ENCODE data around the gene ARMC5. TPM values are rescaled to one million over a fixed set of nuclear protein-coding genes. Genes with fewer than 3 reads are reported as not detected.
"Not testable (repeated sequence)": the region's sequence is repeated elsewhere in the genome, so short reads cannot be mapped to it uniquely, and the experiment has no call there.

The ARMC5 gene
- polyA plus RNA-seq, 3 donors: 13.1 to 19.0 (median 16.9) TPM

DNA sequence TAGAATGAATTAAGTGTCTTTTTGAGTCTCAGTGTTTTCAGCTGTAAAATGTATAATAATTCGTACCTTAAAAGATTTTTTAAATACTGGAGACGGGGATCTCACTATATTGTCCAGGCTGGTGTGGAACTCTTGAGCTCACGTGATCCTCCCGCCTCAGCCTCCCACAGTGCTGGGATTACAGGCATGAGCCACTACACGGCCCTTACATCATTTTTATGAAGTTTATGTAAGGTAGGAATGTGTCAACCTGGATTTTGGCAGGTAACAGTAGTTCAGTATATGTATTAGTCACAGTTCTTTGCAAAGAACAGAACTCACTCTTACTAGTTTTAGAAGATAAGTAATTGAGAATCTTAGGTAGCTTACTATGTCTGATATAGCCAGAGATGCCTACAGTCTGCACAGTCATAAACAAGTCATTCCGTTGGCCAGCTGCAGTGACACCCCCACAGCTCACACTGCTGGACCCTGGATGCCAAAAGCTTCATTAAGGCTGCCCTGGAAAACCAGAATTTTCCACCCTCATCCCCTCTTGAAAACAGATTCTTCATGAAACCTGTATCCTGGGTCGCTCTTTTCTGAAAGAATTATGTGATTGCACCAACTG lies 30.6 kb upstream of the ARMC5 start:
- no peak for DNase-seq

- no peak for DNase-seq
These were observed 30.0 kb upstream of the ARMC5 start for GRCh38 chr16:31429314-31429713.

DNA sequence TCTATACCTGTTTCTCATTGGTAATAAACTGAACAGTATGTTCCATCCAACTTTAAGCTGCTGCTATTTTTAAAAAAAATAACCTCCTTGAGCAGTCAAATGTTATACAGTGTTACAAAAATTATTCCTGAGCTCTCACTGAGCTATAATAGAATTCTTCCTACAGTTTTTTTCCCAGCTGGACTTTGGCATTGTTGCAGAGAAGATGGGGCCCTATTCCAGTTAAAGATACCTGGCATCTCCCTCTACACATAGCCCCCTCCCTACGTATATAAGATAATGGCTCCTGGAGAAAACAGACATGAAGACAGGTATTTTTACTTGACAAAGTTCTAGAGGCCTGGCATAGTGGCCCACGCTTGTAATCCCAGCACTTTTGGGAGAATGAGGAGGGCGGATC lies 29.5 kb upstream of the ARMC5 start:
- no peak for DNase-seq

DNA sequence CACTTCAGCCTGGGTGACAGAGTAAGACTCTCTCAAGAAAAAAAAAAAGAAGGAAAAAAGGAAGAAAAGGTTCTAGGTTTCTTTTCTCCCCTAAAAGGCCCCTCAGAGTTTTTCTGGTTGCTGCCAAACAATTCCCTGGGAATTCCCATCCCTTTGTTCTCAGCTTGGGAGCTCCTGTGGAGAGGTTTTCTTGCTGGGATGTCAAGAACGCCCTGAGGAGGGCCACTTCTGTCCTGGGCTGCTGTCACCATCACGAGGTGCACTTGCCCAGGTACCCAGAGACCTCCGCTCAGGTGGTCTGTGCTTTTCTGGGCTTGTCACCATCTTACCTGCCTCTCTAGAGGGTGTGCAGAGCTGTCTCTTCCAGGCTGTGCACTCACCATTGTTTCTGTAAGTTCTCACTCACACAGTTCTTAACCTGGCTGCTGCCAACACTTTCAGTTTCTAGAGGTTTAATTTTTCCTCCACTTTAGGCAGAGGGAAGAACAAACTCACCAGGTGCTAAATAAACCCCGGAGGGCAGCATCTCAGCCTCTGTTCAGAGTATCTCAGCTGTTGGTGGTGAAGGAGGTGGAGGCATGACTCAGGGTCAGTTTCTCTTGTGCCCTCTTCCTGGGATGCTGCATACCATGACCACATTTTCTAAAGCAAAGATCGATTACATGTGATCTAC lies 28.8 kb upstream of the ARMC5 start:
- no peak for DNase-seq

DNA sequence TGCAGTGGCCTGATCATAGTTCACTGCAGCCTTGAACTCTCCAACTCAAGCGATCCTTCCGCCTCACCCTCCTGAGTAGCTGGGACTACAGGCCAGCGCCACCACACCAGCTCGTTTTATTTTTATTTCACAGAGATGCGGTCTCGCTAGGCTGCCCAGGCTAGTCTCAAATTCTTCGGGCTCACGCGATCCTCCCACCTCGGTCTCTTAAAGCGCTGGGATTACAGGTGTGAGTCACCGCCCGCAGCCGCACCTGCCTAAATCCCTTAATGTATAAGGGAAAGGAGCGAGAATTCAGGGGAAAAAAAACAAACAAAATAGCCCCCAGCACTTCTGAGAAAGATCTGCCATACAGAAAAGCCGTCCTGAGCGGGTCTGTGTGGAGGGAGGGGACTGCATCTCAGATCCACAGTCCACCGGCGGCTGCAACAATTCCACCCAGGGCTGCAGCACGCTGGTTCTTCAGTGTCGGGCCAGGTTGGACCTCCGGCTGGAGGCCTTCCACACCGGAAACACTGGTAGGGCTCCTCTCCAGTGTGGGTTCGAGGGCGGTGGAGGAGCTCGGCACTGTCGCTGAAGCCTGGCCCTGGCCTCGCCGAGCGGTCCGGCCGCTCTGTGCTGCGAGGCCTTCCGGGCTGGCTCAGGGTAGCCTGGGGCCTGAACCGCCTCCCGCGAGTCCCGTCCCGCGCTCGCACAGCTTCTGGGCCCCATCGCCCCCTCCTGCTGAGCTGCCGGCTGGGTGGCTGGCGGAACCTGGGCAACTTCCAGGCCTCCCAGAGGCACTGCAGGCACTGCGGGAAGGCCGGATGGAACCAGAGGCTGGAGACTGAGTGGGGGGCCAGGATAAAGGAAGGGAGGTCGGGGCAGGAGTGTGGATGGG lies 23.7 kb upstream of the ARMC5 start:
- no peak for DNase-seq

- no peak for DNase-seq
These were observed 22.9 kb upstream of the ARMC5 start for GRCh38 chr16:31436221-31437045.

- DNase-seq: no peak
These were observed 20.9 kb upstream of the ARMC5 start for GRCh38 chr16:31438414-31438813.

DNA sequence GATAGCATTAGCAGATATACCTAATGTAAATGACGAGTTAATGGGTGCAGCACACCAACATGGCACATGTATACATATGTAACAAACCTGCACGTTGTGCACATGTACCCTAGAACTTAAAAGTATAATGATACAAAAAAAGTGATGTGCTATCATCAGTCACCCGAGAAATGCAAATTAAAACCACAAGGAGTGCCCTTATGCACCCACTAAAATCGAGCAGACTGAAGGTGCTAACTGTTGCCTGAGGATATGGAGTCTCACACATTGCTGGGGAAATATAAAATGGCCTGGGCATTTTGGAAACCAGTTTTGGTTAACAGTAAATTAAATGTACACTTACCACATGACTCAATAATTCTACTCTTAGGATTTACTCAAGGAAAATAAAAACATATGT lies 20.3 kb upstream of the ARMC5 start:
- not testable (repeated sequence) for DNase-seq

DNA sequence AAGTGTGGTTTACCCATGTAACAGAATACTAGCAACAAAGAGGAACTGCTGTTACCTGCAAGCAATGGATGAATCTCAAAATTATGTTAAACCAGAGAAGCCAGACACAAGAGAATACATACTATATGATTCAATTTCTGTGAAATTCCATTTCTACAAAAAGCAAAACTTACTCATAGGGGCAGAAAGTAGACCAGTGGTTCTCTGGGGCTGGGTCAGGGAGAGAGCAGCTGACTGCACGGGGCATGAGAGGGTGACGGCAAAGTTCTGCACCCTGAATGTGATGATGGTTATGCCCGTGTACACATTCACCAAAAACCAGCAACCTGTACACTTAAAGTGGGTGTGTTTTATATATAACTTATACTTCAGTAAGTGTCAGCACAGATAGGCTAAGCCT lies 19.8 kb upstream of the ARMC5 start:
- DNase-seq: no peak

- no peak for DNase-seq
These were observed 18.7 kb upstream of the ARMC5 start for GRCh38 chr16:31440516-31441184.

DNA sequence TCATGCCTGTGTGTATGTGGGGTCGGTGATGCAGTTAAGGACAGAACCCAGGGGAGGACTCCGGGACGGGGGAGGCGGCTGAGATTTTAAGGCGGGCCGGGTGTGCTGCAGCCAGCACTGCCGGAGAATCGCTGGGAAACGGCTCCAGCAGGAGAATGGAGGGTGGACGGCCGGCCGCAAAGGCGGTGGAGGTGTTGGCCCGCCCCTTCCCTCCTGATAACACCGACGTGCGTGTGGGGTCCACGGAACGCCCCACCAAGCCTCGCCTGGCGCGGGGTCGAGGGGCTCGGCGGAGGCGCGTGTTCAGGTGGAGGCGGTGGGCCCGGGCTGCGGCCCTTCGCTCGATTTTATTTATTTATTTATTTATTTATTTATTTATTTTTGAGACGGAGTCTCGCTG lies 17.3 kb upstream of the ARMC5 start:
- DNase-seq: no peak

DNA sequence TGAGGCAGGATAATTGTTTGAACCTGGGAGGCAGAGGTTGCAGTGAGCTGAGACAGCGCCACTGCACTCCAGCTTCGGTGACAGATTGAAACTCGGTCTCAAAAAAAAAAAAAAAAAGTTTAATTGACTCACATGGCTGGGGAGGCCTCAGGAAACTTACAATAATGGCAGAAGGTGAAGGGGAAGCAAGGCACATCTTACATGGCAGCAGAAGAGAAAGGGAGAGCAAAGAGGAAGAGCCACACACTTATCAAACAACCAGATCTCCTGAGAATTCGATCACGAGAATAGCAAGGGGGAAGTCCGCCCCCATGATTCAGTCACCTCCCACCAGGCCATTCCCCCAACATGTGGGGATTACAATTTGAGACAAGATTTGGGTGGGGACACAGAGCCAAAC lies 13.4 kb upstream of the ARMC5 start:
- not testable (repeated sequence) for DNase-seq

DNA sequence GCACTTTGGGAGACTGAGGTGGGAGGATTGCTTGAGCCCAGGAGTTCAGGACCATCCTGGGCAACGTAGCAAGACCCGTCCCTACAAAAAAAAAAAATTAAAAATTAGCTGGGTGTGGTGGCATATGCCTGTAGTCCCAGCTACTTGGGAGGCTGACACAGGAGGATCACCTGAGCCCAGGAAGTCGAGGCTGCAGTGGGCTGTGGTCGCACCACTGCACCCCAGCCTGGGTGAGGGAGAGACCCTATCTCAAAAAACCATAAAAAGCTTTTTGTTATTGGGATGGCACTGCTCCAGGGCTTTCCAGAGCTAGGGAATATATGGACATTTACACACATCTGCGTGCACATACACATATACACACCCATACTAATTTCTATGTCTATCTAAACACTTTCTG lies 8.1 kb upstream of the ARMC5 start:
- no peak for DNase-seq

DNA sequence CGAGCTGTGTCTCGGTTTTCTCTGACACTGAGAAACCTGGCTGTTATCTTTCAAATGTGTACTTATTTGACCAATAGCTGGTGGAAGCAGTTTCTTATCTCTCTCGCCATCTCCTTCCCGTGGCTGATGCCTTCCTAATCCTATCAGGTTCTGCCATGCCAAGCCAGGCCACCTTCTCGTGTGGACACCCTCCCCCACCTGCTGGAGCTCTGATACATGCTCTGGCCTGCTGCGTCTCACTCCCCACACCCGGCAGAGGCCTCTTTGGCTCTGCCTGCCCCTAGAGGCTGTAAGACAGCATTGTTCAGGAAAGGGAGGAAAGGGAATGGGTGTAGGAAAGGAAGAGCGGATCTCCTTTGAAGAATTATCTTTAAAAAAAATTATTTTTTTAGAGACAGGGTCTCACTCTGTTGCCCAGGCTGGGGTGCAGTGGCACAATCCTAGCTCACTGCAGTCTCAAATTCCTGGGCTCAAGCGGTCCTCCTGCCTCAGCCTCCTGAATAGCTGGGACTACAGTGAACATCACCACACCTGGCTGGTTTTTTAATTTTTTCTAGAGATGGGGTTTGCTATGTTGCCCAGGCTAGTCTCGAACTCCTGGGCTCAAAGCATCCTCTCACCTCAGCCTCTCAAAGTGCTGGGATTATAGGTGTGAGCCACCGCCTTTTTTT lies 7.5 kb upstream of the ARMC5 start:
- DNase-seq: peak; percentile 78

DNA sequence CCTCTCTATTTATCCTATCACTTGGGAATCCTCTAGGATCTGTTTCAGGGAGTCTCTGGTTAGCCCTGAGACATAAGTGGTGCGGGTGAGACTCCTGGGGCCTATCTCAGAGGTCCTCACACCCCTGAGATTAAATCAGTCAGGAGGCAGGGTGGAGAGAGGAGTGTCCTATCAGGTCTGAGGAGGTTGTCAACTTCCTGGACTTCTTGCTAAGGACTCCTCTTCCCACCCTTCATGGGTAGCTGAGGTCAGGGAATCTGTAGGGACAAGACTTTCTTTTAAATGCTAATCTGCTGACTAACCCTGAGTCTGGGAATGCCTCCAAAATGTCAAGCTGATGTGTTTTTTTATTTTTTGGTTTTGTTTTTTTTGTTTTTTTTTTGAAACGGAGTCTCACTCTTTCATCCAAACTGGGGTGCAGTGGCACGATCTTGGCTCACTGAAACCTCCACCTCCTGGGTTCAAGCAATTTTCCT lies 6.6 kb upstream of the ARMC5 start:
- no peak for DNase-seq

GRCh38 chr16:31453255-31454204 lies 5.8 kb upstream of the ARMC5 start:
- DNase-seq: no peak

- DNase-seq: no peak
These were observed 3.5 kb upstream of the ARMC5 start for GRCh38 chr16:31455601-31456314.

- no peak for DNase-seq
These were observed 2.3 kb upstream of the ARMC5 start for GRCh38 chr16:31456988-31457360.

Measured in renal pelvis (tissue), 4 donors.